H1 (cell line): Measurements from ENCODE around the gene AP5Z1. TPM values are rescaled to one million over a fixed set of nuclear protein-coding genes. Genes with fewer than 3 reads are reported as not detected.

Experiments used
- CTCF ChIA-PET: fragments of 300-600 bp; sonication (Branson Sonifier 250); formaldehyde crosslinking; loops from one replicate; lab custom pipeline; 2021; ENCODE audit not compliant: partially characterized antibody; lab: Charles Lee
- POLR2A ChIA-PET: fragments of 300-600 bp; sonication (Branson Sonifier 250); formaldehyde crosslinking; loops from one replicate; lab custom pipeline; 2021; ENCODE audit warnings: inconsistent platforms; ENCODE audit not compliant: partially characterized antibody; lab: Charles Lee
- DNase-seq, 2 experiments: peaks; one replicate each; pipeline versions ENCODE4 v3.0.0 to v3.0.0-alpha.2; 2010 to 2022; ENCODE audit warnings: low spot score in 2 of 2, low read depth in 1 of 2, mixed read lengths in 1 of 2
- FAIRE-seq: peaks from 2 replicates; lab custom pipeline; 2011; peaks lifted over from hg19 to GRCh38; lab: Jason Lieb, UNC
- H2AFZ ChIP-seq: 2 replicates; pipeline ENCODE4 v1.8.1; 2012; ENCODE audit warnings: low read length, inconsistent platforms
- H2AK5ac ChIP-seq: 2 replicates; pipeline ENCODE4 v1.6.1; 2013; ENCODE audit warnings: low read depth, low read length
- H2BK120ac ChIP-seq: replicated peaks from 2 replicates; pipeline ENCODE3; 2013; ENCODE audit warnings: low read depth, low read length, inconsistent platforms
- H2BK12ac ChIP-seq: 2 replicates; pipeline ENCODE4 v1.6.1; 2013; ENCODE audit warnings: low read depth, low read length
- H2BK15ac ChIP-seq: 2 replicates; pipeline ENCODE4 v1.6.1; 2013; ENCODE audit warnings: low read length
- H2BK20ac ChIP-seq: 2 replicates; pipeline ENCODE4 v1.6.1; 2013; ENCODE audit warnings: low read length
- H2BK5ac ChIP-seq: 2 replicates; pipeline ENCODE4 v1.6.1; 2013; ENCODE audit warnings: low read depth, low read length
- H3K14ac ChIP-seq: 2 replicates; pipeline ENCODE4 v1.6.1; 2013; ENCODE audit warnings: inconsistent platforms; ENCODE audit not compliant: insufficient read length
- H3K18ac ChIP-seq: 2 replicates; pipeline ENCODE4 v1.6.1; 2013; ENCODE audit warnings: low read length; ENCODE audit errors: extremely low read depth
- H3K23ac ChIP-seq: 2 replicates; pipeline ENCODE4 v1.6.1; 2013; ENCODE audit warnings: inconsistent platforms; ENCODE audit not compliant: insufficient read length
- H3K23me2 ChIP-seq: 2 replicates; pipeline ENCODE4 v1.6.1; 2013; ENCODE audit warnings: low read depth, low read length
- H3K27ac ChIP-seq: 2 replicates; pipeline ENCODE4 v1.6.1; 2011; ENCODE audit warnings: low read depth, low read length, inconsistent platforms
- H3K27me3 ChIP-seq, 4 experiments: replicated peaks in 1 of 4; 1 replicate in 1 of 4; 2 replicates in 3 of 4; pipeline versions ENCODE4 v1.6.1 to v1.8.1; 2011 to 2013; ENCODE audit warnings: low read length in 3 of 4, mild to moderate bottlenecking in 3 of 4, inconsistent platforms in 2 of 4, mixed read lengths in 2 of 4, moderate library complexity in 1 of 4; ENCODE audit not compliant: control insufficient read depth in 3 of 4, insufficient read depth in 3 of 4; ENCODE audit errors: extremely low read depth in 1 of 4
- H3K36me3 ChIP-seq, 4 experiments: 2 replicates each; pipeline versions ENCODE4 v1.6.1 to v1.8.1; 2011 to 2013; ENCODE audit warnings: mild to moderate bottlenecking in 4 of 4, low read length in 3 of 4, moderate library complexity in 2 of 4, control low read depth in 1 of 4, inconsistent platforms in 1 of 4; ENCODE audit not compliant: insufficient read depth in 4 of 4, control insufficient read depth in 2 of 4
- H3K4ac ChIP-seq: replicated peaks from 2 replicates; pipeline ENCODE3; 2013; ENCODE audit warnings: low read length, low read depth, mixed read lengths, inconsistent platforms; ENCODE audit not compliant: insufficient read length
- H3K4me1 ChIP-seq, 4 experiments: replicated peaks in 1 of 4; 1 replicate in 1 of 4; 2 replicates in 3 of 4; pipeline versions ENCODE4 v1.6.1 to v1.8.1; 2011 to 2013; ENCODE audit warnings: low read length in 3 of 4, inconsistent platforms in 2 of 4, mixed read lengths in 1 of 4; ENCODE audit not compliant: insufficient read depth in 4 of 4, control insufficient read depth in 3 of 4
- H3K4me2 ChIP-seq, 2 experiments: 2 replicates each; pipeline versions ENCODE4 v1.6.1 to v1.8.1; 2011 to 2013; ENCODE audit warnings: low read depth in 2 of 2, low read length in 2 of 2, control low read depth in 1 of 2, inconsistent platforms in 1 of 2, mild to moderate bottlenecking in 1 of 2; ENCODE audit not compliant: insufficient read depth in 1 of 2
- H3K4me3 ChIP-seq, 4 experiments: fragments of 200-600, 300-600 bp in 1 of 4; sonication (generic), shearing (Covaris generic), sonication (Bioruptor Twin) in 1 of 4; 2 replicates each; pipeline versions ENCODE4 v1.5.1 to v1.8.1; 2011 to 2016; ENCODE audit warnings: low read length in 4 of 4, low read depth in 3 of 4, control low read depth in 2 of 4, inconsistent platforms in 2 of 4, mild to moderate bottlenecking in 2 of 4, mixed read lengths in 1 of 4, moderate library complexity in 1 of 4; ENCODE audit not compliant: insufficient read depth in 2 of 4; ENCODE audit errors: extremely low read depth in 1 of 4
- H3K56ac ChIP-seq: replicated peaks from 2 replicates; pipeline ENCODE3; 2013; ENCODE audit warnings: low read depth, mild to moderate bottlenecking, mixed read lengths, low read length, inconsistent platforms; ENCODE audit not compliant: insufficient read length
- H3K79me1 ChIP-seq: 2 replicates; pipeline ENCODE4 v1.6.1; 2013; ENCODE audit warnings: low read depth, low read length, control low read depth
- H3K79me2 ChIP-seq, 2 experiments: 2 replicates each; pipeline versions ENCODE4 v1.6.1 to v1.8.1; 2012 to 2013; ENCODE audit warnings: low read length in 2 of 2, mild to moderate bottlenecking in 2 of 2, inconsistent platforms in 1 of 2; ENCODE audit not compliant: insufficient read depth in 2 of 2, control insufficient read depth in 1 of 2
- H3K9ac ChIP-seq, 4 experiments: replicated peaks in 1 of 4; 1 replicate in 1 of 4; 2 replicates in 3 of 4; pipeline versions ENCODE4 v1.6.1 to v1.8.1; 2011 to 2013; ENCODE audit warnings: low read depth in 3 of 4, low read length in 3 of 4, control low read depth in 2 of 4, mild to moderate bottlenecking in 2 of 4, moderate library complexity in 2 of 4, inconsistent platforms in 1 of 4; ENCODE audit errors: extremely low read depth in 1 of 4
- H3K9me3 ChIP-seq, 2 experiments: 2 replicates each; pipeline versions ENCODE4 v1.6.1 to v1.8.1; 2012 to 2013; ENCODE audit warnings: mild to moderate bottlenecking in 2 of 2, moderate library complexity in 2 of 2, control low read depth in 1 of 2, inconsistent platforms in 1 of 2, low read depth in 1 of 2, low read length in 1 of 2, mixed read lengths in 1 of 2; ENCODE audit not compliant: insufficient read depth in 2 of 2
- H4K20me1 ChIP-seq, 2 experiments: replicated peaks in 1 of 2; 2 replicates each; pipeline versions ENCODE3 to v1.8.1; 2011 to 2013; ENCODE audit warnings: inconsistent platforms in 2 of 2, low read length in 2 of 2, mild to moderate bottlenecking in 1 of 2; ENCODE audit not compliant: insufficient read depth in 2 of 2, control insufficient read depth in 1 of 2
- H4K5ac ChIP-seq: 2 replicates; pipeline ENCODE4 v1.6.1; 2013; ENCODE audit warnings: low read length, low read depth, mixed read lengths, inconsistent platforms; ENCODE audit not compliant: insufficient read length
- H4K8ac ChIP-seq: 2 replicates; pipeline ENCODE4 v1.8.0; 2013; ENCODE audit warnings: mild to moderate bottlenecking, moderate library complexity, low read length, inconsistent platforms; ENCODE audit not compliant: insufficient read depth; ENCODE audit errors: extremely low read depth
- H4K91ac ChIP-seq: replicated peaks from 2 replicates; pipeline ENCODE3; 2013; ENCODE audit warnings: low read length, mixed read lengths, inconsistent platforms; ENCODE audit not compliant: insufficient read length
- BRCA1 ChIP-seq: IDR thresholded peaks from 2 replicates; pipeline ENCODE4 v1.6.1; 2012; ENCODE audit warnings: low read depth, low read length, improper control_type of control experiment
- CHD2 ChIP-seq: IDR thresholded peaks from 2 replicates; pipeline ENCODE4 v1.6.1; 2012; ENCODE audit warnings: low read length, improper control_type of control experiment
- EP300 ChIP-seq, 2 experiments: IDR thresholded peaks; 1 replicate in 1 of 2; 2 replicates in 1 of 2; pipeline ENCODE4 v1.6.1; 2011 to 2012; ENCODE audit warnings: low read depth in 2 of 2, low read length in 2 of 2, mild to moderate bottlenecking in 2 of 2, borderline replicate concordance in 1 of 2, inconsistent platforms in 1 of 2, moderate library complexity in 1 of 2
- NANOG ChIP-seq: IDR thresholded peaks from 2 replicates; pipeline ENCODE4 v1.6.1; 2011; ENCODE audit warnings: low read length, low read depth, mild to moderate bottlenecking, inconsistent platforms; ENCODE audit not compliant: insufficient read depth, poor library complexity, severe bottlenecking
- NRF1 ChIP-seq: IDR thresholded peaks from 2 replicates; pipeline ENCODE4 v1.6.1; 2011; ENCODE audit warnings: mild to moderate bottlenecking, low read depth, low read length, improper control_type of control experiment
- PHF8 ChIP-seq: fragments of 200-600 bp; sonication (generic); conservative IDR thresholded peaks from 2 replicates; pipeline ENCODE4 v1.7.1; 2012; ENCODE audit warnings: low read depth, mild to moderate bottlenecking, inconsistent platforms, low read length, moderate library complexity
- POLR2AphosphoS5 ChIP-seq: IDR thresholded peaks from 2 replicates; pipeline ENCODE4 v1.6.1; 2011; ENCODE audit warnings: low read depth, low read length
- RBBP5 ChIP-seq: IDR thresholded peaks from 2 replicates; pipeline ENCODE4 v1.7.1; 2012; ENCODE audit warnings: low read depth, mild to moderate bottlenecking, inconsistent platforms, low read length, moderate library complexity, borderline replicate concordance
- SAP30 ChIP-seq: fragments of 300-600 bp; sonication (generic); IDR thresholded peaks from 2 replicates; pipeline ENCODE4 v1.7.1; 2012; ENCODE audit warnings: low read length, moderate library complexity, mild to moderate bottlenecking, inconsistent platforms; ENCODE audit not compliant: insufficient read depth, insufficient replicate concordance
- SP1 ChIP-seq: IDR thresholded peaks from 2 replicates; pipeline ENCODE4 v1.6.1; 2011; ENCODE audit warnings: low read depth, low read length
- SUZ12 ChIP-seq: fragments of 200-600 bp; sonication (generic); IDR thresholded peaks from 2 replicates; pipeline ENCODE4 v1.6.1; 2012; ENCODE audit warnings: mild to moderate bottlenecking, inconsistent platforms, low read length, moderate library complexity, mixed read lengths
- TCF12 ChIP-seq: IDR thresholded peaks from 2 replicates; pipeline ENCODE4 v1.6.1; 2011; ENCODE audit warnings: low read depth, mild to moderate bottlenecking, low read length
- USF2 ChIP-seq: IDR thresholded peaks from 2 replicates; pipeline ENCODE4 v1.6.1; 2011; ENCODE audit warnings: low read length, improper control_type of control experiment
- WGBS, 2 experiments: shearing (Covaris generic) in 1 of 2; methylation state at CpG; one replicate each; pipeline versions ENCODE4 v1.1.6 to v1.1.7; 2013 to 2015; ENCODE audit warnings: low lambda C conversion rate in 2 of 2, mixed read lengths in 2 of 2, inconsistent platforms in 1 of 2, low coverage in 1 of 2, missing lambda C conversion rate in 1 of 2; ENCODE audit not compliant: insufficient replicate concordance in 2 of 2, insufficient coverage in 1 of 2, insufficient read length in 1 of 2; ENCODE audit errors: extremely low coverage in 1 of 2, missing lambda C conversion rate in 1 of 2; 5-methylcytosine and 5-hydroxymethylcytosine counted together
- polyA plus RNA-seq, 7 experiments: library from polyadenylated mRNA; depleted of rRNA in 3 of 7; stranded (reverse) in 5 of 7; unstranded in 2 of 7; fragments of >200 nt in 5 of 7; fragments of 200-250 nt in 2 of 7; gene quantifications; 1 replicate in 5 of 7; 2 replicates in 1 of 7; 4 replicates in 1 of 7; pipeline versions ENCODE4 v1.2.1 to v1.2.3, GENCODE V29; 2011 to 2013; ENCODE audit warnings: missing spikeins in 2 of 7, mixed read lengths in 2 of 7
- total RNA-seq: library from RNA; stranded (reverse); fragmentation: NEBNext Ultra II Directional; extraction: Animal tissue kit (Norgen Biotek cat#: 25700); gene quantifications from 2 replicates; pipeline ENCODE4 v1.2.1, GENCODE V29; 2021

The AP5Z1 gene
- total and polyA plus RNA-seq, 2 of the 8 experiments (the other 6 are each of a cell fraction or from before 2014, with no cell fraction given): 24.0 to 24.7 TPM

GRCh38 chr7:4836206-4836661 is 60.8 kb downstream of the AP5Z1 start:
- Histone ChIP-seq H3K79me2 (no peaks in the 10 kb centered on the region), H4K91ac (no peak overlapping the region), H4K20me1 (peaks cover 0 to 6% of the 10 kb centered on the region in 2 experiments), H2BK12ac (no peak overlapping the region), H4K5ac (no peak overlapping the region), H3K79me1 (no peaks in the 10 kb centered on the region), H3K27ac (no peak overlapping the region), H3K56ac (no peak overlapping the region), H4K8ac (peak overlapping the region; percentile 25; the same call in 1 of the 2 replicates), H3K14ac (no peak overlapping the region), H3K27me3 (no peaks in the 10 kb centered on the region), H3K4ac (no peak overlapping the region), H2BK20ac (no peak overlapping the region), H3K36me3 (no peaks in the 10 kb centered on the region), H2BK15ac (no peak overlapping the region), H2AK5ac (no peak overlapping the region), H3K23ac (no peak overlapping the region), H3K18ac (no peak overlapping the region), H2BK120ac (no peak overlapping the region), H3K23me2 (peaks cover 2% of the 10 kb centered on the region; the same call in 1 of the 2 replicates), H3K9me3 (no peaks in the 10 kb centered on the region), H3K4me1 (peaks cover 0 to 4% (median 0%) of the 10 kb centered on the region in 4 experiments; a peak in 1 of 7 replicates), H2BK5ac (no peak overlapping the region), H3K4me3 (no peak overlapping the region), H3K9ac (no peak overlapping the region), H3K4me2 (no peak overlapping the region), H2AFZ (no peak overlapping the region)
- 93% methylated on average over 29 of the region's 30 CpGs; no CpG with 5 or more reads in 1 of the 2 experiments for WGBS, 2 experiments
- DNase-seq (no peak), FAIRE-seq (no peak)
- ChIA-PET CTCF (interaction anchor here (1.2 kb wide), 1 partner anchor 20 kb away, joined by 3 read pairs; no protein-coding TSS in a partner anchor), POLR2A (no interaction called here)
- TF ChIP-seq SP1 (no peak), SAP30 (no peak), USF2 (no peak), POLR2AphosphoS5 (no peak), NRF1 (no peak), BRCA1 (no peak), NANOG (no peak), PHF8 (no peak), RBBP5 (no peak), SUZ12 (no peak), CHD2 (no peak), TCF12 (no peak), EP300 (IDR thresholded peaks at IDR 0.05; ENCODE audit: borderline replicate concordance in 1 of 2, low read depth in 2 of 2, low read length in 2 of 2) (no peak)
